ENCODE measurements around the gene CAMSAP3. TPM values are rescaled to one million over a fixed set of nuclear protein-coding genes. Genes with fewer than 3 reads are reported as not detected.

CAMSAP3 gene
- polyA plus RNA-seq, 1 of the 3 experiments (the other 2 are of a cell fraction) = 0.08 TPM

GRCh38 chr19:7665076-7665475 lies 69.4 kb downstream of the CAMSAP3 start:
- Histone ChIP-seq H3K9ac (no peak overlapping the region), H3K9me2 (no peaks in the 10 kb centered on the region), H3K4me3 (ENCODE audit: low read depth in 2 of 2, low read length in 1 of 2) (no peak overlapping the region), H3K4me2 (no peak overlapping the region), H3K27me3 (ENCODE audit: insufficient read depth) (peaks cover 79% of the 10 kb centered on the region), H3K4me1 (ENCODE audit: control insufficient read depth in 1 of 2, insufficient read depth in 2 of 2, low read depth in 1 of 2, low read length in 1 of 2) (no peaks in the 10 kb centered on the region), H3K79me2 (ENCODE audit: insufficient read depth) (no peaks in the 10 kb centered on the region), H4K20me1 (ENCODE audit: insufficient read depth) (no peaks in the 10 kb centered on the region), H3K9me3 (no peaks in the 10 kb centered on the region), H3F3A (replicated peaks; ENCODE audit: insufficient read depth) (no peaks in the 10 kb centered on the region), H3K36me3 (replicated peaks in 1 of 2; ENCODE audit: control insufficient read depth in 1 of 2, insufficient read depth in 2 of 2, low read length in 1 of 2) (no peaks in the 10 kb centered on the region), H3K27ac (ENCODE audit: low read depth in 2 of 2, low read length in 1 of 2) (no peak overlapping the region), H2AFZ (ENCODE audit: low read depth) (no peak overlapping the region)
- ChIA-PET POLR2A (no interaction called here), CTCF (interaction anchor here (0.9 to 4.2 kb wide), 3 partner anchors 16 to 135 kb away, joined by 3 to 14 read pairs (median 10); partner anchors contain the start of gene TRAPPC5)
- WGBS (ENCODE audit: low lambda C conversion rate) = 8% methylated on average over 4 of the region's 4 CpGs
- DNase-seq = no peak
- TF ChIP-seq ZBTB33 (IDR thresholded peaks at IDR 0.05; ENCODE audit: borderline replicate concordance, low read depth) = no peak

Small RNA genes within 50 kb of the gene (small RNA-seq; reads per million reads assigned to genes)
- 0 reads per million in 7 experiments for gene MIR6792

Other genes starting within 250 kb of the CAMSAP3 start
- 11.3 and 11.7 TPM in 2 replicates for gene ARHGEF18, start 246.9 kb upstream of the CAMSAP3 start, polyA plus RNA-seq (2012; rRNA removed)
- 6.1 and 6.4 TPM in 2 replicates for gene PEX11G, start 106.8 kb upstream of the CAMSAP3 start, polyA plus RNA-seq (2012; rRNA removed)
- 29.7 and 49.3 TPM in 2 replicates for gene ZNF358, start 79.8 kb upstream of the CAMSAP3 start, polyA plus RNA-seq (2012; rRNA removed)
- 28.4 and 28.9 TPM in 2 replicates for gene MCOLN1, start 73.2 kb upstream of the CAMSAP3 start, polyA plus RNA-seq (2012; rRNA removed)
- gene PNPLA6, start 60.1 kb upstream of the CAMSAP3 start, polyA plus RNA-seq (2012; rRNA removed) = 40.5 and 90.5 TPM in 2 replicates
- 36.5 and 43.3 TPM in 2 replicates for gene XAB2, start 33.7 kb downstream of the CAMSAP3 start, polyA plus RNA-seq (2012; rRNA removed)
- gene PET100, start 33.9 kb downstream of the CAMSAP3 start, polyA plus RNA-seq (2012; rRNA removed) = 48.1 and 54.0 TPM in 2 replicates
- not detected in 2 replicates for gene PCP2, start 37.9 kb downstream of the CAMSAP3 start, polyA plus RNA-seq (2012; rRNA removed)
- gene STXBP2, start 41.2 kb downstream of the CAMSAP3 start, polyA plus RNA-seq (2012; rRNA removed) = 1.3 and 4.7 TPM in 2 replicates
- not detected in 2 replicates for gene RETN, start 73.2 kb downstream of the CAMSAP3 start, polyA plus RNA-seq (2012; rRNA removed)
- not detected in 2 replicates for gene MCEMP1, start 81.2 kb downstream of the CAMSAP3 start, polyA plus RNA-seq (2012; rRNA removed)
- 44.1 and 49.4 TPM in 2 replicates for gene TRAPPC5, start 85.0 kb downstream of the CAMSAP3 start, polyA plus RNA-seq (2012; rRNA removed)
- not detected in 2 replicates for gene FCER2, start 106.3 kb downstream of the CAMSAP3 start, polyA plus RNA-seq (2012; rRNA removed)
- not detected in 2 replicates for gene CLEC4G, start 136.2 kb downstream of the CAMSAP3 start, polyA plus RNA-seq (2012; rRNA removed)
- not detected in 2 replicates for gene CD209, start 151.7 kb downstream of the CAMSAP3 start, polyA plus RNA-seq (2012; rRNA removed)
- gene CLEC4M, start 167.4 kb downstream of the CAMSAP3 start, polyA plus RNA-seq (2012; rRNA removed) = not detected in 2 replicates
- 8.5 and 9.7 TPM in 2 replicates for gene EVI5L, start 234.4 kb downstream of the CAMSAP3 start, polyA plus RNA-seq (2012; rRNA removed)

Measured in SK-N-SH (cell line).